Liver (tissue), 9 donors: ENCODE measurements around the gene ZNF865. TPM values are rescaled to one million over a fixed set of nuclear protein-coding genes. Genes with fewer than 3 reads are reported as not detected.

Experiments
- DNase-seq: peaks from one replicate; pipeline ENCODE4 v3.0.0-alpha.2; 2017; ENCODE audit warnings: low spot score
- H3K27ac ChIP-seq, 2 donors: one replicate each; pipeline ENCODE4 v1.7.0; 2013; ENCODE audit warnings: inconsistent platforms in 2 of 2, low read length in 2 of 2, control low read depth in 1 of 2, low read depth in 1 of 2, mild to moderate bottlenecking in 1 of 2
- H3K27me3 ChIP-seq, 4 donors: one replicate each; pipeline versions ENCODE4 v1.6.1 to v1.7.0; 2013; ENCODE audit warnings: low read length in 3 of 4, inconsistent platforms in 1 of 4, mild to moderate bottlenecking in 1 of 4, moderate library complexity in 1 of 4; ENCODE audit not compliant: control insufficient read depth in 4 of 4, insufficient read depth in 4 of 4
- H3K36me3 ChIP-seq, 4 donors: one replicate each; pipeline versions ENCODE4 v1.6.1 to v1.7.0; 2013; ENCODE audit warnings: low read length in 3 of 4, mild to moderate bottlenecking in 3 of 4, low read depth in 1 of 4, moderate library complexity in 1 of 4; ENCODE audit not compliant: control insufficient read depth in 4 of 4, insufficient read depth in 3 of 4
- H3K4me1 ChIP-seq, 4 donors: one replicate each; pipeline versions ENCODE4 v1.6.1 to v1.7.0; 2013; ENCODE audit warnings: low read length in 3 of 4, mild to moderate bottlenecking in 3 of 4, moderate library complexity in 1 of 4; ENCODE audit not compliant: control insufficient read depth in 4 of 4, insufficient read depth in 4 of 4
- H3K4me3 ChIP-seq, 3 donors: one replicate each; pipeline versions ENCODE4 v1.6.1 to v1.7.0; 2013; ENCODE audit warnings: low read length in 3 of 3, control low read depth in 1 of 3, low read depth in 1 of 3, mild to moderate bottlenecking in 1 of 3
- H3K9ac ChIP-seq, 2 donors: one replicate each; pipeline ENCODE4 v1.7.0; 2013; ENCODE audit warnings: low read length in 2 of 2, mild to moderate bottlenecking in 2 of 2, moderate library complexity in 2 of 2, control low read depth in 1 of 2, low read depth in 1 of 2
- H3K9me3 ChIP-seq, 4 donors: one replicate each; pipeline versions ENCODE4 v1.6.1 to v1.7.0; 2013; ENCODE audit warnings: low read length in 3 of 4; ENCODE audit not compliant: control insufficient read depth in 4 of 4
- ATF3 ChIP-seq: IDR thresholded peaks from 2 replicates; pipeline ENCODE4 v1.6.1; 2016; ENCODE audit warnings: antibody characterized with exemption
- CTCF ChIP-seq: fragments of 150-350 bp; IDR thresholded peaks from 2 replicates; pipeline ENCODE4 v1.5.1; 2017; ENCODE audit warnings: improper control_type of control experiment, low read depth, low read length; ENCODE audit not compliant: missing input control
- EGR1 ChIP-seq, 2 donors: IDR thresholded peaks; 2 replicates each; pipeline ENCODE4 v1.6.1; 2016 to 2018; ENCODE audit warnings: antibody characterized with exemption in 2 of 2, low read depth in 2 of 2
- FOXA1 ChIP-seq: IDR thresholded peaks from 2 replicates; pipeline ENCODE4 v1.6.1; 2016; ENCODE audit warnings: antibody characterized with exemption
- FOXA2 ChIP-seq: IDR thresholded peaks from 2 replicates; pipeline ENCODE4 v1.6.1; 2016; ENCODE audit warnings: antibody characterized with exemption
- GABPA ChIP-seq, 2 donors: IDR thresholded peaks in 1 of 2; conservative IDR thresholded peaks in 1 of 2; 2 replicates each; pipeline ENCODE4 v1.6.1; 2016; ENCODE audit warnings: antibody characterized with exemption in 2 of 2, mild to moderate bottlenecking in 1 of 2, moderate library complexity in 1 of 2
- HNF4A ChIP-seq, 2 donors: conservative IDR thresholded peaks; 2 replicates each; pipeline ENCODE4 v1.6.1; 2016; ENCODE audit warnings: antibody characterized with exemption in 2 of 2, mild to moderate bottlenecking in 2 of 2
- HNF4G ChIP-seq: IDR thresholded peaks from 2 replicates; pipeline ENCODE4 v1.6.1; 2016; ENCODE audit warnings: antibody characterized with exemption
- JUND ChIP-seq, 2 donors: IDR thresholded peaks; 2 replicates each; pipeline ENCODE4 v1.6.1; 2016; ENCODE audit warnings: antibody characterized with exemption in 2 of 2
- MAX ChIP-seq: IDR thresholded peaks from 2 replicates; pipeline ENCODE4 v1.6.1; 2016; ENCODE audit warnings: antibody characterized with exemption
- NR2F2 ChIP-seq: IDR thresholded peaks from 2 replicates; pipeline ENCODE4 v1.6.1; 2016; ENCODE audit warnings: antibody characterized with exemption
- RAD21 ChIP-seq, 2 donors: IDR thresholded peaks; 2 replicates each; pipeline ENCODE4 v1.6.1; 2016; ENCODE audit warnings: antibody characterized with exemption in 2 of 2, mild to moderate bottlenecking in 2 of 2
- REST ChIP-seq: IDR thresholded peaks from 2 replicates; pipeline ENCODE4 v1.6.1; 2016; ENCODE audit warnings: antibody characterized with exemption, mild to moderate bottlenecking
- RXRA ChIP-seq, 2 donors: IDR thresholded peaks; 2 replicates each; pipeline ENCODE4 v1.6.1; 2017 to 2018; ENCODE audit warnings: antibody characterized with exemption in 2 of 2, mild to moderate bottlenecking in 1 of 2
- SP1 ChIP-seq: IDR thresholded peaks from 2 replicates; pipeline ENCODE4 v1.6.1; 2018; ENCODE audit warnings: antibody characterized with exemption, mild to moderate bottlenecking
- TAF1 ChIP-seq: conservative IDR thresholded peaks from 2 replicates; pipeline ENCODE4 v1.6.1; 2016; ENCODE audit warnings: antibody characterized with exemption, mild to moderate bottlenecking
- YY1 ChIP-seq: IDR thresholded peaks from 2 replicates; pipeline ENCODE4 v1.6.1; 2016; ENCODE audit warnings: antibody characterized with exemption, mild to moderate bottlenecking
- ZBTB33 ChIP-seq: IDR thresholded peaks from 2 replicates; pipeline ENCODE4 v1.6.1; 2016; ENCODE audit warnings: antibody characterized with exemption
- WGBS: extraction: QIAGEN DNeasy Blood & Tissue Kit; methylation state at CpG from one replicate; pipeline ENCODE4 v1.1.7; 2013; 5-methylcytosine and 5-hydroxymethylcytosine counted together
- polyA plus RNA-seq, 2 donors: library from polyadenylated mRNA; stranded (reverse) in 1 of 2; unstranded in 1 of 2; fragments of 200-250 nt in 1 of 2; fragments of >200 nt in 1 of 2; fragmentation: Nextera tagmentation in 1 of 2; extraction: Ambion mirVana in 1 of 2; gene quantifications; one replicate each; pipeline versions ENCODE4 v1.2.1 to v1.2.3, GENCODE V29; 2013 to 2015
- total RNA-seq, 2 donors: library from RNA; depleted of rRNA; stranded (reverse); fragments of >200 nt; gene quantifications; one replicate each; pipeline ENCODE4 v1.2.3, GENCODE V29; 2014
- donor health status: healthy.
- donor health status: healthy.
- donor health status: healthy.
- donor health status: healthy.
- donor health status: healthy.

The ZNF865 gene
- total and polyA plus RNA-seq, 4 donors = 0.38 to 3.1 (median 1.6) TPM

- no peaks in the 10 kb centered on the region for H3K27me3 ChIP-seq
- no peaks in the 10 kb centered on the region for H3K9me3 ChIP-seq
- peaks cover 26 to 47% (median 31%) of the 10 kb centered on the region in 4 donors for H3K36me3 ChIP-seq
- DNase-seq = no peak
- no peak overlapping the region for H3K4me3 ChIP-seq
- no peak overlapping the region for H3K9ac ChIP-seq
- TF ChIP-seq FOXA1 (no peak), ZBTB33 (no peak), EGR1 (IDR thresholded peaks at IDR 0.05; ENCODE audit: low read depth in 2 of 2) (no peak), SP1 (no peak), JUND (IDR thresholded peaks at IDR 0.05) (no peak), GABPA (IDR thresholded peaks at IDR 0.05 in 1 of 2, conservative IDR thresholded peaks at IDR 0.05 in 1 of 2) (no peak), RXRA (IDR thresholded peaks at IDR 0.05) (no peak), MAX (no peak), ATF3 (no peak), NR2F2 (no peak), REST (no peak), RAD21 (IDR thresholded peaks at IDR 0.05) (no peak), TAF1 (no peak), HNF4G (no peak), CTCF (no peak), HNF4A (conservative IDR thresholded peaks at IDR 0.05) (no peak), FOXA2 (no peak), YY1 (no peak)
- H3K4me1 ChIP-seq = peaks cover 6 to 32% (median 30%) of the 10 kb centered on the region in 4 donors
- no peak overlapping the region for H3K27ac ChIP-seq
- WGBS = 81% methylated on average over 16 of the region's 16 CpGs
These were observed 55.5 kb downstream of the ZNF865 start for GRCh38 chr19:55660991-55661390.
